Upper lobe of left lung (tissue), 6 donors: ENCODE data around the gene PALLD. TPM values are rescaled to one million over a fixed set of nuclear protein-coding genes. Genes with fewer than 3 reads are reported as not detected.
A peak's percentile ranks its signal among the peaks of the same experiment; 100 is the strongest.

Experiments
- ATAC-seq, 2 donors: fragments of 200-7000 bp; cut with Tn5 transposase; one replicate each; pipeline ENCODE4 v1.9.1; 2022; ENCODE audit warnings: mild to moderate bottlenecking in 2 of 2, moderate library complexity in 2 of 2; ENCODE audit not compliant: low FRiP score in 2 of 2
- DNase-seq, 2 donors: peaks; one replicate each; pipeline ENCODE4 v3.0.0-alpha.2; 2019 to 2020
- H3K27ac ChIP-seq, 4 donors: fragments of 200-600 bp; sonication (generic); one replicate each; pipeline ENCODE4 v1.5.1; 2016 to 2019
- H3K27me3 ChIP-seq, 4 donors: fragments of 200-600 bp; sonication (generic); one replicate each; pipeline ENCODE4 v1.5.1; 2017 to 2019
- H3K36me3 ChIP-seq, 4 donors: fragments of 200-600 bp; sonication (generic); one replicate each; pipeline ENCODE4 v1.5.1; 2016 to 2019
- H3K4me1 ChIP-seq, 4 donors: fragments of 200-600 bp; sonication (generic); one replicate each; pipeline ENCODE4 v1.5.1; 2018 to 2019
- H3K4me3 ChIP-seq, 4 donors: fragments of 200-600 bp; sonication (generic); one replicate each; pipeline ENCODE4 v1.5.1; 2017 to 2019; ENCODE audit warnings: mild to moderate bottlenecking in 2 of 4, moderate library complexity in 1 of 4
- H3K9me3 ChIP-seq, 4 donors: fragments of 200-600 bp; sonication (generic); one replicate each; pipeline ENCODE4 v1.5.1; 2018 to 2019
- CTCF ChIP-seq, 6 experiments: fragments of 450-650 bp in 4 of 6; fragments of 200-600 bp in 2 of 6; sonication (generic) in 2 of 6; IDR thresholded peaks; one replicate each; pipeline ENCODE4 v1.5.1; 2016 to 2019; ENCODE audit warnings: antibody characterized with exemption in 6 of 6
- EP300 ChIP-seq, 4 donors: sonication (generic); formaldehyde crosslinking; IDR thresholded peaks; one replicate each; pipeline ENCODE4 v1.5.1; 2017; ENCODE audit warnings: antibody characterized with exemption in 4 of 4, control low read depth in 2 of 4
- POLR2A ChIP-seq, 4 donors: fragments of 450-650 bp; IDR thresholded peaks; one replicate each; pipeline ENCODE4 v1.5.1; 2016 to 2017; ENCODE audit warnings: antibody characterized with exemption in 4 of 4, mild to moderate bottlenecking in 2 of 4
- POLR2AphosphoS5 ChIP-seq, 2 donors: sonication (generic); formaldehyde crosslinking; IDR thresholded peaks; one replicate each; pipeline ENCODE4 v1.5.1; 2017; ENCODE audit warnings: antibody characterized with exemption in 2 of 2
- WGBS, 2 donors: methylation state at CpG; one replicate each; pipeline ENCODE4 v1.1.5; 2017 to 2018; 5-methylcytosine and 5-hydroxymethylcytosine counted together
- total RNA-seq, 6 donors: library from RNA; depleted of rRNA in 4 of 6; stranded (reverse); fragments of >200 nt in 4 of 6; gene quantifications; one replicate each; pipeline versions ENCODE4 v1.1.0 to v1.2.1, GENCODE V29; 2016 to 2021
- donor health status: DM: no; HTN: no; CAD: no; lungs with moderate emphysema.
- donor health status: DM: no; HTN: yes; CAD: no; lungs with severe emphysema.

PALLD gene
- total RNA-seq, 6 donors from 2014 or later, result 63.9 to 175 (median 134) TPM

GRCh38 chr4:168630445-168631187 lies 133.8 kb downstream of the PALLD start:
- Histone ChIP-seq H3K4me1 (peaks cover 9 to 17% (median 13%) of the 10 kb centered on the region in 4 donors), H3K27me3 (peaks cover 0 to 9% (median 0%) of the 10 kb centered on the region in 4 donors), H3K36me3 (no peaks in the 10 kb centered on the region), H3K9me3 (no peaks in the 10 kb centered on the region), H3K27ac (no peak overlapping the region), H3K4me3 (peak overlapping the region in 2 of 4 donors; percentile 41 to 60)
- WGBS, 2 donors, result 68 to 77% methylated on average over 12 of the region's 12 CpGs
- TF ChIP-seq POLR2A (IDR thresholded peaks at IDR 0.05) (no peak), EP300 (IDR thresholded peaks at IDR 0.05) (no peak), CTCF (IDR thresholded peaks at IDR 0.05) (no peak), POLR2AphosphoS5 (IDR thresholded peaks at IDR 0.05) (no peak)
- ATAC-seq (peak in 1 of 2 donors; percentile 79), DNase-seq (no peak)

- WGBS, 2 donors, result 1 to 2% methylated on average over 31 to 55 of the region's 55 CpGs
- peak in 5 of 6 experiments; percentile 19 to 69 (median 35) for TF ChIP-seq CTCF (IDR thresholded peaks at IDR 0.05)
- peak in 1 of 4 donors; percentile 18 for TF ChIP-seq POLR2A (IDR thresholded peaks at IDR 0.05)
- TF ChIP-seq EP300 (IDR thresholded peaks at IDR 0.05), result no peak
- TF ChIP-seq POLR2AphosphoS5 (IDR thresholded peaks at IDR 0.05), result no peak
- DNase-seq (peak; percentile 54 to 92), ATAC-seq (peak; percentile 90 to 91)
- H3K36me3 ChIP-seq, result no peaks in the 10 kb centered on the region
- H3K27ac ChIP-seq, result peak overlapping the region in 3 of 4 donors; percentile 33 to 68 (median 63)
- peak overlapping the region; percentile 27 to 60 (median 47) for H3K4me3 ChIP-seq
- peaks cover 0 to 9% (median 0%) of the 10 kb centered on the region in 4 donors for H3K27me3 ChIP-seq
- H3K4me1 ChIP-seq, result peaks cover 9 to 17% (median 13%) of the 10 kb centered on the region in 4 donors
- H3K9me3 ChIP-seq, result no peaks in the 10 kb centered on the region
These were observed 134.7 kb downstream of the PALLD start for GRCh38 chr4:168631241-168632162.

- 9 to 10% methylated on average over 6 of the region's 6 CpGs for WGBS, 2 donors
- no peaks in the 10 kb centered on the region for H3K36me3 ChIP-seq
- no peak for TF ChIP-seq POLR2A (IDR thresholded peaks at IDR 0.05)
- no peak for TF ChIP-seq CTCF (IDR thresholded peaks at IDR 0.05)
- no peak for TF ChIP-seq EP300 (IDR thresholded peaks at IDR 0.05)
- no peak for TF ChIP-seq POLR2AphosphoS5 (IDR thresholded peaks at IDR 0.05)
- H3K27me3 ChIP-seq, result peaks cover 0 to 9% (median 0%) of the 10 kb centered on the region in 4 donors
- DNase-seq (no peak), ATAC-seq (no peak)
- H3K4me1 ChIP-seq, result peaks cover 9 to 17% (median 14%) of the 10 kb centered on the region in 4 donors
- no peaks in the 10 kb centered on the region for H3K9me3 ChIP-seq
- H3K27ac ChIP-seq, result peak overlapping the region in 3 of 4 donors; percentile 42 to 68 (median 63)
- peak overlapping the region in 3 of 4 donors; percentile 41 to 60 (median 53) for H3K4me3 ChIP-seq
These were observed 135.5 kb downstream of the PALLD start for GRCh38 chr4:168632301-168632725.

- H3K27me3 ChIP-seq, result peaks cover 0 to 9% (median 0%) of the 10 kb centered on the region in 4 donors
- no peak for ATAC-seq
- H3K4me3 ChIP-seq, result peak overlapping the region in 1 of 4 donors; percentile 60
- TF ChIP-seq EP300 (IDR thresholded peaks at IDR 0.05), result no peak
- no peak for TF ChIP-seq POLR2A (IDR thresholded peaks at IDR 0.05)
- no peak for TF ChIP-seq CTCF (IDR thresholded peaks at IDR 0.05)
- TF ChIP-seq POLR2AphosphoS5 (IDR thresholded peaks at IDR 0.05), result no peak
- H3K4me1 ChIP-seq, result peaks cover 9 to 17% (median 14%) of the 10 kb centered on the region in 4 donors
- no peaks in the 10 kb centered on the region for H3K9me3 ChIP-seq
- H3K27ac ChIP-seq, result peak overlapping the region in 1 of 4 donors; percentile 42
- no peaks in the 10 kb centered on the region for H3K36me3 ChIP-seq
- DNase-seq, result no peak
- WGBS, 2 donors, result 31 to 40% methylated on average over 4 of the region's 4 CpGs
These were observed 136.2 kb downstream of the PALLD start for GRCh38 chr4:168633064-168633463.
